ENCODE measurements around the gene CNOT3. TPM values are rescaled to one million over a fixed set of nuclear protein-coding genes. Genes with fewer than 3 reads are reported as not detected.
A peak's percentile ranks its signal among the peaks of the same experiment; 100 is the strongest.

Gene CNOT3
- total and polyA plus RNA-seq, 9 of the 15 experiments (the other 6 are each of a cell fraction or from before 2014, with no cell fraction given) = 0.27 to 60.4 (median 9.9) TPM

GRCh38 chr19:54188215-54188871 is 50.8 kb downstream of the CNOT3 start:
- H3K27ac ChIP-seq (ENCODE audit: extremely low read depth, low read depth, low read length) = peak overlapping the region; percentile 100
- FAIRE-seq (peak; percentile 88), ATAC-seq (no peak), DNase-seq (ENCODE audit: extremely low read depth in 1 of 4, low spot score in 3 of 4) (peak; percentile 71 to 91 (median 78))
- H3K79me2 ChIP-seq (ENCODE audit: control insufficient read depth, insufficient read depth, low read length) = peaks cover 56% of the 10 kb centered on the region
- peaks cover 49% of the 10 kb centered on the region for H3K36me3 ChIP-seq (ENCODE audit: control insufficient read depth, insufficient read depth, low read length)
- in situ Hi-C loops (cut with MboI) (no loop called here), intact Hi-C loops (cut with micrococcal nuclease) (loop anchor here (2.0 to 5.0 kb wide), 2 partner anchors 20 to 44 kb away; no protein-coding TSS in a partner anchor)
- 0% methylated on average over 12 of the region's 12 CpGs for whole genome bisulfite sequencing (ENCODE audit: insufficient coverage, low coverage, missing lambda C conversion rate)
- no peak overlapping the region for H2AFZ ChIP-seq (ENCODE audit: low read depth, low read length)
- no peaks in the 10 kb centered on the region for H3K9me3 ChIP-seq (replicated peaks; ENCODE audit: control insufficient read depth, insufficient read depth, low read depth, low read length)
- ChIA-PET POLR2A (interaction anchor here (0.8 to 7.0 kb wide), 9 partner anchors 12 to 51 kb away, joined by 3 to 206 read pairs (median 5); partner anchors contain the start of genes CNOT3, LENG1 and RPS9), CTCF (ENCODE audit: low intra/inter-chr PET ratio) (no interaction called here)
- TSS peak; percentile 65 for BruUV-seq (replicated peaks)
- H3K4me3 ChIP-seq = peak overlapping the region; percentile 96
- H3K27me3 ChIP-seq (ENCODE audit: control insufficient read depth in 2 of 2, insufficient read depth in 2 of 2, low read length in 2 of 2) = no peaks in the 10 kb centered on the region
- H4K20me1 ChIP-seq (replicated peaks; ENCODE audit: control insufficient read depth, insufficient read depth, low read length) = no peaks in the 10 kb centered on the region
- H3K9ac ChIP-seq (ENCODE audit: insufficient read depth in 1 of 2, low read depth in 2 of 2, low read length in 2 of 2) = peak overlapping the region; percentile 95 to 99
- peaks cover 27 to 54% of the 10 kb centered on the region in 2 experiments for H3K4me1 ChIP-seq (replicated peaks in 1 of 2; ENCODE audit: control insufficient read depth in 2 of 2, insufficient read depth in 2 of 2, low read length in 2 of 2)
- peaks cover 5% of the 10 kb centered on the region for H3K9me1 ChIP-seq (ENCODE audit: control insufficient read depth, insufficient read depth, low read length)
- H3K4me2 ChIP-seq (ENCODE audit: insufficient read depth, low read length) = peak overlapping the region; percentile 88
- TF ChIP-seq, protein P1, sequence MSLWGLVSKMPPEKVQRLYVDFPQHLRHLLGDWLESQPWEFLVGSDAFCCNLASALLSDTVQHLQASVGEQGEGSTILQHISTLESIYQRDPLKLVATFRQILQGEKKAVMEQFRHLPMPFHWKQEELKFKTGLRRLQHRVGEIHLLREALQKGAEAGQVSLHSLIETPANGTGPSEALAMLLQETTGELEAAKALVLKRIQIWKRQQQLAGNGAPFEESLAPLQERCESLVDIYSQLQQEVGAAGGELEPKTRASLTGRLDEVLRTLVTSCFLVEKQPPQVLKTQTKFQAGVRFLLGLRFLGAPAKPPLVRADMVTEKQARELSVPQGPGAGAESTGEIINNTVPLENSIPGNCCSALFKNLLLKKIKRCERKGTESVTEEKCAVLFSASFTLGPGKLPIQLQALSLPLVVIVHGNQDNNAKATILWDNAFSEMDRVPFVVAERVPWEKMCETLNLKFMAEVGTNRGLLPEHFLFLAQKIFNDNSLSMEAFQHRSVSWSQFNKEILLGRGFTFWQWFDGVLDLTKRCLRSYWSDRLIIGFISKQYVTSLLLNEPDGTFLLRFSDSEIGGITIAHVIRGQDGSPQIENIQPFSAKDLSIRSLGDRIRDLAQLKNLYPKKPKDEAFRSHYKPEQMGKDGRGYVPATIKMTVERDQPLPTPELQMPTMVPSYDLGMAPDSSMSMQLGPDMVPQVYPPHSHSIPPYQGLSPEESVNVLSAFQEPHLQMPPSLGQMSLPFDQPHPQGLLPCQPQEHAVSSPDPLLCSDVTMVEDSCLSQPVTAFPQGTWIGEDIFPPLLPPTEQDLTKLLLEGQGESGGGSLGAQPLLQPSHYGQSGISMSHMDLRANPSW (CRISPR knock-in tag; IDR thresholded peaks at IDR 0.05) = no peak
- TF ChIP-seq ZNF398 (CRISPR knock-in tag; IDR thresholded peaks at IDR 0.05) = peak; percentile 80
- TF ChIP-seq LEF1 (IDR thresholded peaks at IDR 0.05) = peak; percentile 74
- peak; percentile 99 for TF ChIP-seq CTBP1 (IDR thresholded peaks at IDR 0.05; ENCODE audit: borderline replicate concordance)
- TF ChIP-seq ARID1B (IDR thresholded peaks at IDR 0.05) = peak; percentile 85
- no peak for TF ChIP-seq KLF13 (tag; IDR thresholded peaks at IDR 0.05; ENCODE audit: borderline replicate concordance, low read depth)
- TF ChIP-seq CC2D1A (IDR thresholded peaks at IDR 0.05) = peak; percentile 66
- TF ChIP-seq GABPA (tag; conservative IDR thresholded peaks at IDR 0.05; ENCODE audit: low read depth) = 0 out of 2 replicates have a peak, but pooled peaks have one; percentile 8
- TF ChIP-seq, protein P2, sequence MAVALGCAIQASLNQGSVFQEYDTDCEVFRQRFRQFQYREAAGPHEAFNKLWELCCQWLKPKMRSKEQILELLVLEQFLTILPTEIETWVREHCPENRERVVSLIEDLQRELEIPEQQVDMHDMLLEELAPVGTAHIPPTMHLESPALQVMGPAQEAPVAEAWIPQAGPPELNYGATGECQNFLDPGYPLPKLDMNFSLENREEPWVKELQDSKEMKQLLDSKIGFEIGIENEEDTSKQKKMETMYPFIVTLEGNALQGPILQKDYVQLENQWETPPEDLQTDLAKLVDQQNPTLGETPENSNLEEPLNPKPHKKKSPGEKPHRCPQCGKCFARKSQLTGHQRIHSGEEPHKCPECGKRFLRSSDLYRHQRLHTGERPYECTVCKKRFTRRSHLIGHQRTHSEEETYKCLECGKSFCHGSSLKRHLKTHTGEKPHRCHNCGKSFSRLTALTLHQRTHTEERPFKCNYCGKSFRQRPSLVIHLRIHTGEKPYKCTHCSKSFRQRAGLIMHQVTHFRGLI (CRISPR knock-in tag; IDR thresholded peaks at IDR 0.05) = no peak
- TF ChIP-seq NR2C2 (CRISPR knock-in tag; IDR thresholded peaks at IDR 0.05) = no peak
- TF ChIP-seq NR2C2 (tag; IDR thresholded peaks at IDR 0.05) = no peak
- no peak for TF ChIP-seq ZNF586 (CRISPR knock-in tag; conservative IDR thresholded peaks at IDR 0.05)
- TF ChIP-seq, protein P3, sequence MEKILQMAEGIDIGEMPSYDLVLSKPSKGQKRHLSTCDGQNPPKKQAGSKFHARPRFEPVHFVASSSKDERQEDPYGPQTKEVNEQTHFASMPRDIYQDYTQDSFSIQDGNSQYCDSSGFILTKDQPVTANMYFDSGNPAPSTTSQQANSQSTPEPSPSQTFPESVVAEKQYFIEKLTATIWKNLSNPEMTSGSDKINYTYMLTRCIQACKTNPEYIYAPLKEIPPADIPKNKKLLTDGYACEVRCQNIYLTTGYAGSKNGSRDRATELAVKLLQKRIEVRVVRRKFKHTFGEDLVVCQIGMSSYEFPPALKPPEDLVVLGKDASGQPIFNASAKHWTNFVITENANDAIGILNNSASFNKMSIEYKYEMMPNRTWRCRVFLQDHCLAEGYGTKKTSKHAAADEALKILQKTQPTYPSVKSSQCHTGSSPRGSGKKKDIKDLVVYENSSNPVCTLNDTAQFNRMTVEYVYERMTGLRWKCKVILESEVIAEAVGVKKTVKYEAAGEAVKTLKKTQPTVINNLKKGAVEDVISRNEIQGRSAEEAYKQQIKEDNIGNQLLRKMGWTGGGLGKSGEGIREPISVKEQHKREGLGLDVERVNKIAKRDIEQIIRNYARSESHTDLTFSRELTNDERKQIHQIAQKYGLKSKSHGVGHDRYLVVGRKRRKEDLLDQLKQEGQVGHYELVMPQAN (IDR thresholded peaks at IDR 0.05; ENCODE audit: borderline replicate concordance) = 0 out of 2 replicates have a peak, but pooled peaks have one; percentile 7
- no peak for TF ChIP-seq CHCHD3 (CRISPR knock-in tag; IDR thresholded peaks at IDR 0.05)

All from K562 (cell line).